ENCODE results near the gene ACOX2.

GRCh38 chr3:58488967-58489366, 48.0 kb downstream of the ACOX2 start:
- TF ChIP-seq, protein P1, sequence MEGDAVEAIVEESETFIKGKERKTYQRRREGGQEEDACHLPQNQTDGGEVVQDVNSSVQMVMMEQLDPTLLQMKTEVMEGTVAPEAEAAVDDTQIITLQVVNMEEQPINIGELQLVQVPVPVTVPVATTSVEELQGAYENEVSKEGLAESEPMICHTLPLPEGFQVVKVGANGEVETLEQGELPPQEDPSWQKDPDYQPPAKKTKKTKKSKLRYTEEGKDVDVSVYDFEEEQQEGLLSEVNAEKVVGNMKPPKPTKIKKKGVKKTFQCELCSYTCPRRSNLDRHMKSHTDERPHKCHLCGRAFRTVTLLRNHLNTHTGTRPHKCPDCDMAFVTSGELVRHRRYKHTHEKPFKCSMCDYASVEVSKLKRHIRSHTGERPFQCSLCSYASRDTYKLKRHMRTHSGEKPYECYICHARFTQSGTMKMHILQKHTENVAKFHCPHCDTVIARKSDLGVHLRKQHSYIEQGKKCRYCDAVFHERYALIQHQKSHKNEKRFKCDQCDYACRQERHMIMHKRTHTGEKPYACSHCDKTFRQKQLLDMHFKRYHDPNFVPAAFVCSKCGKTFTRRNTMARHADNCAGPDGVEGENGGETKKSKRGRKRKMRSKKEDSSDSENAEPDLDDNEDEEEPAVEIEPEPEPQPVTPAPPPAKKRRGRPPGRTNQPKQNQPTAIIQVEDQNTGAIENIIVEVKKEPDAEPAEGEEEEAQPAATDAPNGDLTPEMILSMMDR (IDR thresholded peaks at IDR 0.05): no peak
- no peak for TF ChIP-seq POLR2AphosphoS5 (IDR thresholded peaks at IDR 0.05)
- no peak for TF ChIP-seq EP300 (IDR thresholded peaks at IDR 0.05)

Data from gastroesophageal sphincter (tissue), 3 donors.